Measurements from ENCODE around the gene CNTN4. TPM values are rescaled to one million over a fixed set of nuclear protein-coding genes. Genes with fewer than 3 reads are reported as not detected.

The CNTN4 gene
- total and polyA plus RNA-seq, 2 donors (not counting 3 experiments of a cell fraction or from before 2014, with no cell fraction given): not detected

DNA sequence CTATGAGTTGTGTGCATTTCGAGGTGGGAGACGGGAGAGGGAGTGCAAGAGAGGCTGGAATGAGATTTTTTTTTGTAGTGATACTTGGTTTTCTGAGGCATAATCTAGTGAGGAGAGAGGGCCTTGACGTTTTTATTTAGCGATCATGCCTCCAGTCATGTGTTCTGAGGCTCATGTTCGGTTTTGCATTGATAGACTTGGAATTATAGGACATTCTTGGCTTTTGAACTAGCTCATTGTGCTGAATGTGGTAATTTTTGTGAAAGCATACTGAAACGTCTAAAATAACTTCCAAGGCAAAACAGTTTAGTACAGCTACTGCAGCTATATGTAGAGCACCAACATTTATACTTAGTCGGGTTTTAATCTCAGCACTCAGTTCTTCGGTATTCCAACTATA is 408.1 kb downstream of the CNTN4 start:
- no peaks in the 10 kb centered on the region for H3K27me3 ChIP-seq (ENCODE audit: control insufficient read depth in 2 of 2, insufficient read depth in 2 of 2, low read length in 2 of 2)

More for the DNA sequence above, 408.1 kb downstream of the CNTN4 start:
- dilution Hi-C loops (cut with MboI; ENCODE audit: extremely low pct_ligation_motif_present, low sequenced_read_pairs) (no loop called here), intact Hi-C loops (cut with micrococcal nuclease) (no loop called here)
- no TSS peak for BruUV-seq (replicated peaks)
- Histone ChIP-seq H3K9me3 (replicated peaks; ENCODE audit: control insufficient read depth, insufficient read depth, low read length) (no peaks in the 10 kb centered on the region), H3K36me3 (ENCODE audit: control insufficient read depth in 2 of 2, extremely low read depth in 1 of 2, insufficient read depth in 2 of 2, low read length in 2 of 2) (no peaks in the 10 kb centered on the region), H3K79me2 (ENCODE audit: control insufficient read depth, insufficient read depth, low read length) (no peaks in the 10 kb centered on the region), H3K9ac (replicated peaks; ENCODE audit: extremely low read depth, insufficient read depth, low read length) (no peak overlapping the region), H3K27ac (ENCODE audit: insufficient read depth, low read depth, low read length) (no peak overlapping the region), H3K4me2 (ENCODE audit: insufficient read depth, low read length) (no peak overlapping the region), H2AFZ (ENCODE audit: low read depth, low read length) (no peak overlapping the region), H3K4me3 (replicated peaks in 1 of 3; ENCODE audit: insufficient read depth in 1 of 3, low read depth in 1 of 3, low read length in 3 of 3) (no peak overlapping the region), H4K20me1 (replicated peaks; ENCODE audit: control insufficient read depth, extremely low read depth, insufficient read depth, low read length) (no peaks in the 10 kb centered on the region), H3K9me1 (replicated peaks; ENCODE audit: control insufficient read depth, extremely low read depth, insufficient read depth, low read length) (no peaks in the 10 kb centered on the region), H3K4me1 (ENCODE audit: control insufficient read depth, extremely low read depth, insufficient read depth, low read length) (no peaks in the 10 kb centered on the region)
- no peak for TF ChIP-seq JUN (IDR thresholded peaks at IDR 0.05; ENCODE audit: borderline replicate concordance, insufficient read depth, insufficient read length, low read depth)
- no peak for TF ChIP-seq CTCF (IDR thresholded peaks at IDR 0.05; ENCODE audit: extremely low read depth in 1 of 2, insufficient read depth in 1 of 2, low read depth in 1 of 2, low read length in 2 of 2)
- TF ChIP-seq EZH2 (IDR thresholded peaks at IDR 0.05; ENCODE audit: borderline replicate concordance, low read depth, low read length, severe bottlenecking): no peak
- no peak for TF ChIP-seq MAX (IDR thresholded peaks at IDR 0.05; ENCODE audit: insufficient read depth, insufficient read length)
- TF ChIP-seq FOS (IDR thresholded peaks at IDR 0.05; ENCODE audit: borderline replicate concordance, insufficient read depth, low read length): no peak
- TF ChIP-seq POLR2A (IDR thresholded peaks at IDR 0.05; ENCODE audit: low read depth, low read length): no peak
- no peak for TF ChIP-seq MYC (IDR thresholded peaks at IDR 0.05; ENCODE audit: low read depth, low read length)
- no peak for TF ChIP-seq GATA2 (IDR thresholded peaks at IDR 0.05; ENCODE audit: insufficient read depth, insufficient read length, low read depth, low read length)
- no peak for TF ChIP-seq POLR2AphosphoS5 (IDR thresholded peaks at IDR 0.05; ENCODE audit: insufficient read depth, low read depth, low read length)
- no peak for FAIRE-seq
- DNase-seq (ENCODE audit: low read depth, low spot score): no peak
- ChIA-PET POLR2A (no interaction called here), CTCF (no interaction called here)

All from endothelial cell of umbilical vein (primary cell).